Fibroblast of the conjunctiva (primary cell): ENCODE results near the gene CSN1S1.

ENCODE experiments used
- DNase-seq: peaks from one replicate; pipeline ENCODE4 v3.0.0-alpha.2; 2010; ENCODE audit warnings: low read depth

The CSN1S1 gene

DNA sequence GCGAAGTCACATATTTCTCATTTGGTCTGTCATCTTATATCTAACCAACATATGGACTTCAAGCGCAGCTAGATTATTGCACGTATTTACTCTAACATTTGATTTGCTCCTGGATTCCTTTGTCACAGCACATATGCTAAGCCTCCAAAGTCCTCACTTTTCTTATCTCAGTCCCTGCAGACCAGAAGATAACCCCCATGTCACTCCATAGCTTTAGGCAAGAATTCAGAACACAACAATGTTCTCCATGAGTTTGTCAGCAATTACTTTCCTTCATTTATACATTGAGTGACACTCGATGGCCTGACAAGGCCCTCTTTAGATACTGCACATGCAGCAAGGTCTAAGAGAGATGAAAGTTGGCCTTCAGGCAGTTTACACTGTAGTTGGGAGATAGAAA lies 60.1 kb downstream of the CSN1S1 start:
- no peak for DNase-seq

DNA sequence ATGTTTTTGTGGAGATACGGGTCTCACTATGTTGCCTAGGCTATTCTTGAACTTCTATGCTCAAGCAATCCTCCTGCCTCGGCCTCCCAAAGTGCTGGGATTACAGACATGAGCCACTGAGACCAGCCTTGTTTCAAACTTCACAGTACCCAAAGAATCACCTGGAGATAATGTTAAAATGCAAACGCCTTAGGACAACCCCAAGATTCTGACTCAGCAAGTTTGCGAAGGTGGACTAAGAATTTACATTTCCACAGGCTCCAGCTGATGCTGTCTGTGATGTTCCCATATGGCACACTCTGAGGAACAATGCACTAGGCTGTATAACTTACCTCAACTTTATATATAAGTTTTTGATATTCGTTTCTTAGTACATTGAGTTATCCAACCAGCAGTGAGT lies 63.9 kb downstream of the CSN1S1 start:
- DNase-seq: no peak

DNA sequence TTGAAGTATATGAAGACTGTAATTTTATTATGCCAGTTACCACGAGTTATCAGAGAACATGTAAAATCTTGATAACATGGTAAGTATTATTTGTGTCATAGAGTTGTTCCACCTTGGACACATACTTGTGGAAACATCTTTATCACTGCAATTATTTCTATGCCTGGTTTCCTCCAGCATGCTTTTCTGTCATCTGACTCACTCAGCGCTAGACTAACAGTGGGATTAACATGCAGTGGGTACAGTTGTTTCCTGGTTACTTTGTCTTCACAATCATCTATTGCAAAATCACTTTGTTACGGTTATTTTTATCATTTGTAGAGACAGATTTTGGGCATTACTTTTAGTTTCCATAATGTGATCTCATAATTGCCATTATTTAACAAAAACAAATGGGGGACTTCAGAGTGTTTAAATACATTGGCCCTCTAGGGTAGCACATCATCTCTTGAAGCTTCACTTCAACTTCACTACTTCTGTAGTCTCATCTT lies 64.7 kb downstream of the CSN1S1 start, which contains the start of gene STATH:
TSS of gene STATH (plus strand) at position 441 of the 491 bp plus-strand sequence. CDS start 2,472 bp downstream, outside the sequence.
- no peak for DNase-seq
